Activated CD8-positive, alpha-beta memory T cell treated with anti-CD3 and anti-CD28 coated beads, Interleukin-2, amount 50 U/mL, for 24 hours (primary cell): ENCODE data around the gene LRBA.

Experiments
- DNase-seq: peaks from one replicate; pipeline ENCODE4 v3.0.0-alpha.2; 2020; ENCODE audit errors: extremely low read depth

The LRBA gene

DNA sequence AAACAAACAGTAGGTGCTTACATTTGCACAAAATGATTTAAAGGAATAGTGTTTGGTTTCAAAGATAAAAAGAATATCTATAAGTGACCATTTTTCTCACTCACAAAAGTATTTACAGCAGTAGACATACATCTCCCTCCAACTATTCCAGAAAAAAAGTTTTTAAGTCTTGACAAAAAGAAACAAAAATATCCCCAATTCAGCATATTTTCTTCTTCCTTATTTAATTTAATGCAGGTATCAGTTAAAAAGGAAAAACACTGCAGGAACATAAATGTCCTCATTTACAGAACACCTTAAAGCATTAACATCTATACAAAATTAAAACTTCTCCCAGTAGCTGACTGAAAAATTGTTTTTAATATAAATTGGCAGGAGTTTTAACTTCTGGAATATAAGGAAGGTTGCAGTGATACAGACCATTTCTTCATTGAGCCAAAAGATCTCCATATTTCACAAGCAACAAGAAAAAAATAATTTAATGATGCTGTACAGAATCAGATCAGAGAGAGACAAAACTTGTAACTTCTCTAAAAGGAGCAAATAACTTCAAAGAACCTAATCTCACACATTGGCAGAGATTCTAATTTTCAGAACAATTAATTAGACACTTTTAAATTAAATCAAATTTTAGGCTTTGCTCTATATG lies 428.8 kb downstream of the LRBA start:
- DNase-seq: no peak

- DNase-seq: no peak
Observed at GRCh38 chr4:150585611-150586010, 429.5 kb downstream of the LRBA start.

GRCh38 chr4:150584111-150584915 lies 430.8 kb downstream of the LRBA start:
- no peak for DNase-seq

GRCh38 chr4:150583287-150584110 lies 431.6 kb downstream of the LRBA start:
- no peak for DNase-seq

GRCh38 chr4:150582873-150583286 lies 432.2 kb downstream of the LRBA start:
- DNase-seq: no peak

DNA sequence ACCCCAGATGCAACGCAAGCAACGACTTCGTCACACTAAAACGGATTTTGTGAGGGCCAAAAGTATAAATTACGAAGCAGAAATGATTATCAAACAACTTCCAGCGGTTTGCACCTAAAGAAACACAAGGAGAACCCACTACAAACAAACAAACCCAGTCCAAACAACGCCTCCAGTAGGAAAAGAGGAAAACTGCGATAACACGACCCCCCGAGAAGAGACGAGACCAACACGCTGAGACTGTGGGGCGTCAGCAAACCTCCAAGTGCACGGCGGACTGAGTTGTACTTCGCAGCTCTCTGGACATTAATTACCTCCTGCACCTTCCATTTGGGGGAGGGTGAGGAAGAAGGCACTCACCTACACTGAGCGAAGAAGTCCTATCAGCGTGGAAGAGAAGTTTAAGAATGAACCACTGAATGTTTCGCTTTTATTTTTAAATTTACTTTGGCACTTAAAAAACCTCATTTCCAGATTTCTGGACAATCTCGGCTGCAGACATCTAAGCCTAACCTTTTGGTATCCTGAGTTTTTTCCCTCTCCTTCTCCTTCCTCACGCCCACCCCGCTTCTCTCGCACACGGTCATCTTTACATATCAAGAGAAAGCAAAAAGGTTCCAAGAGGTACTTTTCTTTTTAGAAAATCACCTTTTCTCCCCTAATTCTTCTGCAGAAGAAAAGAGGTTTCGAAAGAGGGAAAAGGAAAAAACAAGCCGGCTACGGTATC lies 432.8 kb downstream of the LRBA start, which contains the start of gene MAB21L2:
Gene MAB21L2, plus strand, starts transcription at position 6 of the 727 bp plus-strand sequence. CDS start 879 bp downstream, outside the sequence.
- DNase-seq: no peak

- DNase-seq: no peak
Observed at GRCh38 chr4:150581641-150582051, 433.4 kb downstream of the LRBA start.

DNA sequence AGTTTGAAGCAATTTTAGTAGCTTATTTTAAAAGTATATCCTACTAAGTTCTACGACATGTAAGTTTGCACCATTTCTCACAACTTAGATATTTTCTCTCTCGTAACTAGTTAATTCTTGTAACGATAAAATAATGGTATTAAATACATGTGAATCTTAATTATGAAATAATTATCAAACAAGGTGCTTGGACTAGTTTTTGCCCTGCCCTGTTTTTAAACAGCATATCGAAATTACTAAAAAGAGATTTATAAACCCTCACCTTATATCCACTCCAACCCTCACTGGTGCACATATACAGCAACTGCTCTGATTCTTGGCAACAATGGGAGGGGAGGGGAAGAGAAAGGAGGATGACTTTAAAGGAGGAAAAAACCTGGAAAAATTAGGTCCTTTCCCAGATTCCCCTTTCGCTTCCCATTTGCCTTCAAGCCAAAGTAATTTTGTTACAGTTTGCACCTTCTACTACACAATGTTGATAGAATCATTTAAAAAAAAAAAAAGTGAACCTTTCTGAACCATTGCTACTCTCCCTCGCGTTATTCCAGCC lies 434.0 kb downstream of the LRBA start:
- no peak for DNase-seq

GRCh38 chr4:150580306-150580705 lies 434.8 kb downstream of the LRBA start:
- DNase-seq: no peak

- no peak for DNase-seq
Observed at GRCh38 chr4:150579551-150580234, 435.4 kb downstream of the LRBA start.

DNA sequence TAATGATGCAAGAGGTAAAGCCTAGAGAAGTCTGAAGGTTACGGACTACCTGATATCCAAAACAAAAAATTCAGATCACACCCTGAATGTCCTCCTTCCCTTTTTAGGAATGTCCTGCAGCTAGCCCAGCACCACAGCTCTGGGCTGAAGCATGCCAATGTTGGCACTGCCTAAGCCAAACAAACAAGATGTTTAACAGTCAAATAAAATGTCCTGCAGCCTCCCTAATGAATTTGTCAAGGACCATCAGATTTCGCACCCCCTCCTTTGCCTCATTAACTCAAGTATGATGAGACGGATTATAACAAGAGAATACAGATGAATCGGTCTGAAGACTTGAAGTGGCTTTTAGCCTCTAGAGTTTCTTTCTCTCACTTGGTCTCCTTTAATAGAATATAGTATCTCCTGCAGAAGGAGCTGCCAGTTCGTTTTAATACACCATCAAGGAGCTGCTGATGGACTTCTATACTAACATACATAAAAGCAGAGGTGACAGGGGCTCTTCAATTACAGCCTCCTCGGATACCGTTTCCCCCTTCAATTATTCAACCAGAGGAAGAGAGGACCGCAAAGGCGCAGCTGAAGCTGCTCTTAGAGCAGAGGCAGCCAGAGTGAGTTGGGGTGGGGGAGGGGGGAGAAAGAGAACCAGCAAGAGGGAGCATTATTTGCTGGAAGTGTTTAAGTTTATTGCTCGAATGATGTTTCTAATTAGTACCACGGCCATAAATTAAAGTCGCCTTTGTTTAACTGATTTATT lies 436.2 kb downstream of the LRBA start:
- no peak for DNase-seq

GRCh38 chr4:150577796-150578195 lies 437.3 kb downstream of the LRBA start:
- DNase-seq: no peak

DNA sequence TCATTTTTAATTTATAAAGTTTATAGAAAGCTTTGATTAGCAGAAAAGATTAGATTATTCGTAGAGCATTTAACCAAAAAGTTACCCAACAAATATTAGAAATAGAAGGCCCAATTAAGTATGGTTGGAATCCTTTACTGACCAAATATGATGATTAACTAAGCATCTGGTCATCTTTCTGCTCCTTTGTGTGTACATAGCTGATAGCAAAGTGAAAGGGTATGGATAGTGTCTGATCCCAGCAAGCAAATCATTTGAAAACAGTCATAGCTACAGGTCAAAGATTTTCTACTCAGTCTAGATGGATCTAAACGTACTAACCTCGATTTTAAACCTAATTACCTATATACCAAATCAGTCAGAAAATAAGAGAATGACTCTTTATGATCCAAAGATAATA lies 440.4 kb downstream of the LRBA start:
- no peak for DNase-seq

- no peak for DNase-seq
Observed at GRCh38 chr4:150573534-150573933, 441.6 kb downstream of the LRBA start.

DNA sequence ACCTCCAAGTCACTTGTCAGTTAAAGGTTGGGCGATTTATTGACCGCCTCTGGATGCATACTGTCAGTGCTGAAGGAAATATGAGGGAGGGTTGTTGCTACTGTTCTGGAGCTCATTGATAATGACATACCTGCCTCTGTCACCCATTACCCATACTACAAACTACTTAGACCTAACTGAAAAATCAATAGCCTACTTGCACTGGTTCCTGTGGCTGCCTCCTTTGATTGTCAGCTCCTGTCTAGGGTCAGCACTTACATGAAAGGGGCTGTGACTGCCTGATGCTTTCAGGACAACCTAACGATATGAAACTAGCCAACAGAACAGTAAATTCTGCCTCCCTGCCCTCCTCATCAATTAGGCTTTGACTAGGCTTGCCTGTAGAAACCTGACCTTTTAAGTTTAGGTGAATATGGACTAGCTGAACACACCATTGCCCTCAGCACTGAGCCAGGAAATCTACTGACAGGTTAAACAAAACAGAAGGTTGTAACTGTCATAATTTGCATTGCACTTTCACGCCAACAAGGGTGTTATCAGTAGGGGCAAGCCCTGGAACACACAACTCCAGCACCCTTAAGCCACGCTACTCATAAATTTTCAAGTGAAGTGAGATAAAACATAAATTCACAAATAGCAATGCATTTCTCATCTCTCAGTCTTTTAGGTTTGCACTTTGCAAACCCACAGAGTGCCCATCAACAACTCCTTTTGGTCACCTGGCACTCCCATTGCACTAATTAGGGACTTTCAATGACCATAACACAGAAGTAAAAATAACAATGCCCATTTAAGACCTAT lies 442.2 kb downstream of the LRBA start:
- DNase-seq: no peak

DNA sequence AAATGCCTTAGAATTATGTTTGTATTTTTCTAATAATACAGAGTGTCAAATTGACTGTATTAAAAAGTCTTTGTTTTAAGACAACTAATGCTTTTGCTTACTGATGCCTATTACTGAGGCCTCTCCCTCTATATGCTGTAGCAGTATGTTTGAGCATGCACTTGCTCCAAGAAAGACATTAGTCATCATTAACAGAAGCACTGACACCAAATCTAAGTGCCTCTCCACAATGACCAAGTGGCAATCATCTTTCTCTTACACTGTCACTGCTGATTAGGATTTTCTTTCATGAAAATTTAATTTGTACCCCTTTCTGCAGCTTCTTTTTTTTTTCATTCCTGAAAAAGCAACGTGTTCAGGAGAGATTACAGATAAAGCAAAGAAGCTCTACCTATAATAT lies 444.2 kb downstream of the LRBA start:
- no peak for DNase-seq

DNA sequence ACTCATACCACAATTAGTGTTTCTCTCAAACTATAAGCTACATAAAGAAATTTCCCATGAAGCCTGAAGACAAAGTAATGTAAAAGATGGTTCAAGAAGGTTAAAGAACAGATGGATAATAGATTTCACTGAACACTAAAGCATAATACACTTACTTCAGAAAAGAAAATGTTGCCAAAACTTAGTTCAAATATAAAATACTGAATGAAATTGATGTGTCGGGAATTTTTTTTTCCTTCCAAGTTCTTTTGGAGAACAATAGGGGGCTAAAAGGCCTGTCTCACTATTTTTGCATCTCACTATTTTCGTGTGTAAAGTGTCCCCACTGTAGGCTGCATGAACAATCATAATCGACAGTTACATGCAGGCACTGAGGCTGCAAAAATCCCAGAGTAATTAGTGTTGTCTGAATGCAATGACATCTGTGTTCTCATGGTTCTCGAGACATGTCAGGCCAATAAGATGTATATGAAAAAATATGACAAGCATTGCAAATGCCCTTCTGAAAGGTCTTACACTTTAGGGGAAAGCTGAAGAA lies 445.0 kb downstream of the LRBA start:
- no peak for DNase-seq

DNA sequence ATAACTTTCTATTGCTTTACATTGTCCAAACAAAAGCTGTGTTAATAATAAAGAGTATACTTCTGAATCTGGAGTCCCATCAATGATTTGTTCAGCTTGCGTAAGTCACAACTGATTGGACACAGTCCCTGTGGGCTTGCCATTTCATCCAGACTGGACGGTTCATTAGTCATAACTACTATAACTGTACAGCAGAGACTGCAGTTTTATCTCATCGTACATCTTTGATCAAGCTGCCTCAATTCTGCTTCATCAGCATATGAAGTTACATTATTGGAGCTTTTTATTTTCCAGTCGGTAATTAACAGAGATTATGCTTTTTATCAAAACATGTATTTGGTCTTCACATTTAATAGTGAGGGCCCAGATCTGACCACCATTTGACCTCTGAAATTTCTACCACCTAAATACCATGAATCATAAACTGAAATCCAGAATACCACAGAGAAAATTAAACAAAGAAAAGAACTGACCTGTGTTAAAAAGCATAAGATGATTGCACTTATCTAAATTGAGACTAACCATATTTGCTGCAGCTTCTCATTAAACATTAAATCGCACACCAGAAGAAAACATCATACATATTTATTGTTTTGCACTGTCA lies 445.6 kb downstream of the LRBA start:
- DNase-seq: no peak

GRCh38 chr4:150567070-150567469 lies 448.0 kb downstream of the LRBA start:
- DNase-seq: no peak
